Measurements from ENCODE around the gene AMOTL2.

AMOTL2 gene

DNA sequence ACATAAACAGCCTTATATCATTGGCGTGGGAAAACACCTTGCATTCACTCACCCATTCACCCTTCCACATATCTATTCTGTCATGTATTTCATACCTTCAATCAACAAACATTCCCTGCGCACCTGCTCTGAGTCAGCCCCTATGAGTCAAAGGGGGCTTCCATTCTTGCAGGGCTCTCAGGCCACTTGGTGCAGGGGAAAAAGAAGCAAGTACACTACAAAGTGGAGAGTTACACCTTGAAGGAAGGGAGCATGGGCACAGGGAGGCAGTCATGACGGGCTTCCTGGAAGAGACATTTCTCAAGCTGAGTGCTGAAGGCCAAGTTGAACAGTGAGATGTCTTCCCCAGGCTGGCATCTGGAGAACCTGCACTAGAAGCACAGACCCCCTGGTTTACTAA is 4.6 kb upstream of the AMOTL2 start:
- DNase-seq (ENCODE audit: low read depth), result no peak

DNA sequence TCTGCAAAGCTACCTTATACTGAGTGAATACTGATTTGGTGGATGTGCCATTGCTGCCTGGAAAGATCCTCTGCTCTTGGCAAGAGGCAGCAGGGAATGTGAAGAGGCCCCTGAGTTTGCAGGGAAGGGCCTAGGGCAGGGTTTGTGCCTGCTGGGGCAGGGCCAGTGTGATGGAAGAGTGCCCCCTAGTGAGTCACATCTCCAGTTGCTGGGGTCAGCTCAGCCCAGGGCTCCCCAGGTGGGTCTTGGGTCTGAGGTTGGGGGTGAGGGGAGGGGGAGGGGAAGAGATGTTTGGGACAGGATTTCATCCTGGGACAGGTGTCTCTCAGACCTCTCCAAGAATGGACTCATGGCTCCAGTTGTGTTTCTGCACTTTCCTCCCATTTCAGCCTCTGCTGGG is 4.1 kb upstream of the AMOTL2 start:
- no peak for DNase-seq (ENCODE audit: low read depth)

DNA sequence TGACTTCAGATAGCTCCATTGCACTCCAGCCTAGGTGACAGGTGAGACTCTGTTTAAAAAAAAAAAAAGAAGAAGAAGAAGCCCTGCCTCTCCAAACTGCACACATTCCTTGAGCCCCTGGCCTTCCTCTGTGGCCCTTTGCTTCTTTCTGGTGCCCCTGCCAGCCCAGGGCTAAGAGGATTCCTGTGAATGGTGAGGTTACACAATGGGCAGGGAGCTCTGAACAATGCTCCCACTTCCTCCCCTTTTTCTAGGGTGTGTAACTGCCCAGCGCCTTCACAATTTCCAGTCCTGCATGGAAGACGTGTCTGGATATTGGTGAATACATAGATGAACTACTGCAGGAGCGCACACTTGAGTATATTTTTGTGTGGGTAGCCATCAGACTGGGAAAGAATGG is 3.6 kb upstream of the AMOTL2 start:
- DNase-seq (ENCODE audit: low read depth), result no peak

DNA sequence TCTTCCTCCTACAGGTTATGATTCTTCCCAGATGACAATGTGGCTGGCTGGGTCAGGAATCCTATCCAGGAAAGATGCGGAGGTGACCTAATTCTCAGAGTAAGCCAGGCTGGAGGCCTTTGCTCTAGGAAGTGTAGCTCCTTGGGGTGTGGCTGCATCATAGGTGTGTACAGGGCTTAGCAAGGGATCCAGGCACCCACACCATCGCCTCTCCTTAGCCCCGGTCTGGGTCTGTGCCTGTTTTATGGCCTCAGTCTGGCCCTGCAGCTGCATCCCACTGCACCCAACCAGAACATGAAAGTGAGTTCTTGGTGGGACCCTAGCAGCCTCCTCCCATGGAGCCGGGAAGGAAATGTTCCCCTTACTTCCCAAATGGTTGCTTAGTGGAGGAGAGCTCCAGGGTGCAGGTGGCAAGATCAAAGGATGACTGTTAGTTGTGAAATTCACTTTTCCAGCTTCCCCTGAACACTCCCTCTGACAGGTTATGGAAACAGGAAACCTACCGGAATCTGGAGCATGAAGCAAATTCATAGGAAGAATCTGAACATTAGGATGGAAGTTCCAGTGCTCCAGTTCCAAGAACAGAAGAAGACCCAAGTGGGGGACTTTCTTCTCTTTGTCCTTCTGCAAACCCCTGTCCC is 2.7 kb upstream of the AMOTL2 start:
- DNase-seq (ENCODE audit: low read depth), result no peak

DNA sequence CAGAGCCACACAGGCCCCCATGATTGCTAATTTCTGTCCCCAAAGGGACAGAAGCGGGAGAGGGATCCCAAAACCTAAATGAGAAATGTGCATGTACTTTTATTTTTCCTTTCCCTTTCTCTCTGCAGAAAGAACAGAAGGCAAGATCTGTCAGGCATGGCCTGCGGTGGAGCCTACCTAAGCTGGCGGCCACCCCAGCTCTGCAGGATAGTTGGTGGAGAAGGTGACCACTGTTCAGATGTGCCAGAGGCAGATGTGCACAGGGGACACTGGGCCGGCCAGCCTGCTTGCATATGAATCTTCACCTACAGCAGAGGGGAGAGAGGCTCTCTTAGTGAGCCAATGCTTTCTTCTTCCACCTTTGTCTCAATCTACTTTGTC is 2.1 kb upstream of the AMOTL2 start:
- DNase-seq (ENCODE audit: low read depth), result no peak

DNA sequence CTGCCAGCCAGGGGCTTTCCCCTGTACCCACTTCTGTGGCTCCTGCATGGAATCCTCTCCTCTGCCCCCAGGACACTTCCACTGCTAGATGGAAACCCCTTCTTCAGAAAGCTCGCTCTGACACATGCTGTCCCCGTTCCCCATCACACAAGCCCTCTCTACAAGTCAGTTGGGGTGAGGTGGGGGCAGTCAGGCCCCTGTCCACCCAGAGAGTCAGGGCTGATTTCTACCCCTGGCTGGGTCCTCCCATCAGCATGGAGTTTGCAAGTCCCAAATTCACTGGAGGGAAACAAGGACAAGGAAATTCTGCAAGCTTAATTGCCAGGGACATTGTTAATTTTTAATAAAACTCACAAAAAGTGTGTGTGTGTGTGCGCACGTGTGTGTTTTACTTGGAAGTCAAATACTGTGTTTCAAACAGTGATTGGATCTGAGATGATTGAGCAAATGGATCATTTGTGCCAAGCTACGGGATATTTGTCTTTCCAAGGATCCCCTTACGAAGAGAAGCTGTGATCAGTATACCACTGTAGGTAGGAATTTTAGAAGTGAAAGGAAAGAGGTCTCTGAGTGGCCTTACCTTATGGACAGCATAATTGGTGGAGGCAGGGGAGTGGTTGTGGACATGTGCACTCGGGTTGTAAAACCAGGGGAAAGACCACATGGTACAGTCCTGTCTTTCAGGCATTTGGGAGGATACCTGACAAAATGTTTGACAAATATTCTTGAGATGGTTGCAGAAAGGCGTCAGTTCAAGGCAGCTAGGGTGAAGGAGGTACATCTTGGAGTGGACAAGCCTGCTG is 1.5 kb upstream of the AMOTL2 start:
- no peak for DNase-seq (ENCODE audit: low read depth)

DNA sequence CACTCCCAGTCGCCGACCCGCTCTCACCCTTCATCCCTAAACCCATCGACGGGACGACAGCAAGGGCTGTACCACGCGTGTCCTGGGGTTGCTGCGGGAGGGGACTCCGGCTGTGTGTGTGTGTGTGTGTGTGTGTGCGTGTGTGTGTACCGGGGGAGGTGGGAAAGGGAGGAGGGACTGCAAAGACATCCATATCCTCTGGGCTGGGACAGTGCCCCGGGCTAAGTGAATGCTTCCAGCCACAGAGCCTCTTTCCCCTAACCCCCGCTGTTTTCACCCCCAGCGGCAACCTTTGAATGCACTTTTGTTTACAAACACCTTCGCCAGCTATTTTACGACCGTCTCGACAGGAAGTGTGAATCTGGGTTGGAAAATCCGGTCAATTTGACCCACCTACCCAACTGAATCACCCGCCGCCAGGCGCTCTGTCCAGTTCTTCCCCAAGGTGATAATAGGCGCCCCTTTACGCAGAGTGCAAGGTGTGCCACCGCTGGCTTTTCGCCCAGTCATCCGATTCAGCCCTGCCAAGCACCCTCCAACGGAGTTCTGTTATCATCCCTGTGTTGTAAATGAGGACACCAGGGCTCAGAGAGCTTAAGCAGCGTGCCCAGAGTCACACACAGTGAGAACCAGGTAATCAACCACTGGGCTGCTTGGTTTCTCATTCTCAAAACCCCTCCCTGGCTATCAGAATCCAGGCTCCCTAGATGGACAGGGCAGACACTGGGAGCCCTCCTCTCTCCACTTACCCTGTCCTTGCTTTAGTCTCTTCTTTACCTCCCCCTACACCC is 739 bp upstream of the AMOTL2 start:
- no peak for DNase-seq (ENCODE audit: low read depth)

DNA sequence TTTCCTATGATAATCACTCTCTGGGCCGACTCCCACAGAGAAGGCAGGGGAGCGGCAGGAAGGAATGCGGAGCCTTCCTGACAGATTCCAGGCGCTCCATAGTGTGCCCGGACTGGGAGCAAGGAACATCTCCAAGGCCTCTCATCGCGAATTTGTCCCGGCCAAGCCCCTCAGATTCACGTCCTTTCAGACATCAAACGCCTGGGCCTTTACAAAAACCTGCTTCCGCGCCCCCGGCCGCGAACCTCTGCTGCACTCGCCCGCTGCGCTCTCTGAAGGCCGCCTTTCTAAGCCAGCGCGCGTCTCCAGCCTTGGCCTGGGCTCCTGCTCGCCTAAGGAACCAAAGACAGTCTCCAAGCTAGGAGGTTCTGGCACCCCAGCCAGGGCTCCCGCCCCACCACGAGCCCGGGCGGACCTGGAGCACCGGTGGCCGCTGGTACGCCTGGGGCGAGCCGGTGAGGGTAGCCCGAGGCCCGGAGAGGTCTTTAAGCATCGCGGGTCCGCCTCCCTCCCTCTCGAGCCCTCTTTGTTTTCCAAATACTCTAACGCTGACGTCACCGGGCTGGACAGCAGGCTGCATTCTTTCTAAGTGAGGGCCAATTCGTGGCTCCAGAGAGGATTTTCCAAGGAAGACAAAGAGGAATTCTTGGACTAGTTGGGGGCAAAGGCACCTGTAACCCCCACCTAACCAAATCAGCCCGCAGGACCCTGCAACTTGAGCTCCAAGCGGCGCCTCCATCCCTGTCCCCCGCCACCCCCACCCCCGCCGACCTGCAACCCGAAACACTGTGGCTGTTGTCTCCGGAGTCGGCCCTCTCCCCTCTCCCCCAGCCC is 759 bp downstream of the AMOTL2 start:
- no peak for DNase-seq (ENCODE audit: low read depth)

DNA sequence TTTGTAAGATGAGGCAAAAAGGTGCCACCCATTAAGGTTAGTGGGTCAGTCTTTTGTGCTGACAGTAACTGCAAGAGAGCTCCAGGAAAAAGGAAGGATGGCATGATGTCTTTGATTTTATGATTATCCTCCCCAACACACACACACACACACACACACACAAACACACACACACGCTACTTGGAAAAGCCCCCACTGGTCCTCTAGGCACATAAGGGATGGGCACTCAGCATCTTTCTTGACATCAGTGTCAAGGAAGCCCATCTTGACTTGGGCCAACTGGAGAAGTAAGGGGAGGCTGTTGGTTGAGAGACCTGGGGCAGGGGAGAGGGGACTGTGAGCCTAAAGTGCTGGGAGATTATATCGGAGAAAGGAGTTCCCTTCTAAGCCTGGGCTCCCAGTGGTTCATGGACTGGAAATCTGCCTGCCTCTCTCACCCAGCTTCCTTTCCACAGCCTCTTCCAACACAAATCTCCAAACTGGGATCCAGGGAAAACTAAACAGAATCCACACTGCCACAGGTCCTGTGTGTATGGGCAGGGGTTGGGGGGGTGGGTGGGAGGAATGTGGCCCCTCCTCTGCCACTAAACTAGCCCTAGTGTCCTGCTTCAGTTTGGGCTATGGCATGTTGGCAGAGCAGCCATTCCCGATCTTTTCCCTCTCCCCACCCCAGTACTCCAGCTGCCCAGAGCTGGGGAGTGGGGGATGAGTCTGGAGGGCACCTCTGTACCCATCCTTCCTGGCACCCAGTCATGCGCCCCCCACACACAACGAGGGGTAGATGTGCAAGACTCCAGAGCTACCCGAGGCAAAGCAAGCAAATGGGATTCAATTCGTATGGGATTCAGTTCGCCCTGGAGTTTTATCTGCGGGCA is 1.6 kb downstream of the AMOTL2 start:
- no peak for DNase-seq (ENCODE audit: low read depth)

DNA sequence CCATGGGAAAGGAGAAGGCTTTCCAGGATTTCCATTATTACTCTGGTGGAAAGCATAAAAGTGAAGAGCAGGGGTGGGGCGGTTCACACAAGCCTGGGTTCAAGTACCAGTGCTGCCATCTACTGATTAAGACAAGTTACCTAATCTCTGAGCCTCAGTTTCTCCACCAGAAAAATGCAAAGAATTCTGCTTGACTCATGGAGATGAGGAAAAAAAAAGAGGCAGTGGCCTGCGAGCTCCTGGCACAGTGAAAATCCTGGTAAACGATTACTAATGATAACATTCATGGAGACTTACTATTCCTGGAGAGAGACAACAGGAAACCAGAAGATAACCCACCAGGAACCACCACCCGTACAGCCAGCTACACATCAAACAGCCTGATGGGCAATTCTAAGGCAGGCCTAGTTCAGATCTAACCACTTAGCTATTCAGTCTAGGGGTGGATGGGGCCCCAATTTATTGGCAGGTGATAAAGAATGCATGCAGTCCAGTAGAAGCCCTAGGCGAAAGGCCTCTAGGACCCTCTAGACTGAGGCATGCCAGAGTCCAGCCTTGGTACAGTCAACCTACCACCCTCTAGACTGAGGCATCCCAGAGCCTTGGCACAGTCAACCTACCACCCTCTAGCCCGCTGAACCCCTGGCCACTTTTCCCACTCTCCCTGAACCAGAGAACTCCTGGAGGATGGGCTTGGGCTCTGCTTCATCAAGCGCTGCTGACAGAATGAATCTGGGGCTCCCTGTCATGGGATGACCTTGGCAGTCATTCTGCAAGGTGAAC is 2.5 kb downstream of the AMOTL2 start:
- DNase-seq (ENCODE audit: low read depth), result no peak

DNA sequence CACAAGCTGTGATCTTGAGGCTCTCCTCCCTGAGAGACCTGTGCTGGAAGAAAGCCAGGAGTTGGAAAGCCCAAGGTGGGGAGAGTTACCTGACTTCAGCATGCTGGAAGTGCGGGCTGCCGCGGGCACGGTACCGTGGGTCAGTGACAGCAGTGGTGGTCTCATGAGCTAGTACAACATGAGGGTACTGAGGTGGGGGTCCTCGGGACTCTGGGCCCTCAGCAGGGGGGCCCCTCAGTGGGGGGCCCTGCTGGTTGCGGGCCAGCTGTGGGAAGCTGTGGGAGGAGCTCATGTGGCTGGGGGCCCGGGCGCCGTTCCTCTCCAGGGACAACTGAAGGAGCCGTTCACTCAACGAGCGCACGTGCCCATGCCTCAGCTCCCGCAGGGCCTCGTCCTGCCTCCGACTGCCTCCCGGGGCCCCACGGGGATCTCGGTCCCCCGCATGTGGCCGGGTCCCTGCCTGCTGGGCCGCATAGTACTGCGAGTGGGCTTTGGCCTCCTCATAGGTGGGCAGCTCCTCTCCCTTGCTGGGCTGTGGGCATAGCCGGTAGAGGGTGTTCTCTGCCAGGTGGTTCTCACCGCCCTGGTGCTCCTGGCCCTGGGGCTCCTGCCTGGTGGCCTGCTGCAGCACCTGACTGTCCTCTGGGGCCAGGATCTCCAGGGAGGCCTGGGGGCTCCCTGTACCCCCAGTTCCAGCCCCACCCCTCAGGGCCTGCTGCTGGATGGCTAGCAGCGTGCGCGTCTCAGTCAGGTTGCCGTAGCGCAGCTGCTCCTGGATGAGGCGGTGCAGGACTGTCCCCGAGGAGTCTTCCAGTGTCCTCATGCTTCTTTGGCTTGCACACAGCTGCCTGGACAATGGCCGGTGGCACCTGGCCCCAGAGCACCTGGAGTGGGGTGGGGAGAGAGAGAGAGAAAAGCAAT is 3.4 kb downstream of the AMOTL2 start:
- no peak for DNase-seq (ENCODE audit: low read depth)

DNA sequence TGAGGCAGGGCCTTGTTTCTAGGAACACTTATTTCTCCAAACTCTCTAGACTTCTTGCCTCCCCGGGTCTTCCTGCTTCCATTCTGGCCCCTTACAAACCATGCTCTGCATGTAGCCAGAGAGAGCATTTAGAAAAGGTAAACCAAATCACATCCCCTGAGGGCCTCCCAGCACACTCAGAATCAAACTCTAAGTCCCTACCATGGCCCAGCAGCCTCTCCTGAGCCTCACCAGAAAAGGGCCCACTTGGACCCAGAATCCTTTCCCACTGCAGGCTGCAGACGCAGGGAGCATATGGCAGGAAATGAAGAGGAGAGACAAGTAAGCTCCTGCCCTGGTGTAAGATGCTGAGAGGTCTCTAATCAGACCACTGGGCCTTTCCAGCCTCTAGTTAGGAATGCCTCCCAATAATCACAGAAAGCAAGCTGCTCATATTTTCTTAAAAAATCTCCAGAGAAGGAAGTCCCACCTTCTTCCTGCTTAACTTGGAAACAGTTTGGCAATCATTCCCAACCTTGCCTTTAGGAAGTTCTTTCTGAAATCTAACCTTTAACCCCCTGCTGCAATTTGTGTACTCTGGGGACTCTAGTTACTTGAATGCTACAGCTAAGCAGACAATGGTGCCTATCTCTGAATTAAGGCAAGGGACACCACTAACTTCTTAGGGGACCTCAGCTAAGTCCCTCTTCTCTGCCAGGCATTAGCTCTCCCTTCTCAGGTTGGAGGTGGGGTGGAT is 4.2 kb downstream of the AMOTL2 start:
- no peak for DNase-seq (ENCODE audit: low read depth)

DNA sequence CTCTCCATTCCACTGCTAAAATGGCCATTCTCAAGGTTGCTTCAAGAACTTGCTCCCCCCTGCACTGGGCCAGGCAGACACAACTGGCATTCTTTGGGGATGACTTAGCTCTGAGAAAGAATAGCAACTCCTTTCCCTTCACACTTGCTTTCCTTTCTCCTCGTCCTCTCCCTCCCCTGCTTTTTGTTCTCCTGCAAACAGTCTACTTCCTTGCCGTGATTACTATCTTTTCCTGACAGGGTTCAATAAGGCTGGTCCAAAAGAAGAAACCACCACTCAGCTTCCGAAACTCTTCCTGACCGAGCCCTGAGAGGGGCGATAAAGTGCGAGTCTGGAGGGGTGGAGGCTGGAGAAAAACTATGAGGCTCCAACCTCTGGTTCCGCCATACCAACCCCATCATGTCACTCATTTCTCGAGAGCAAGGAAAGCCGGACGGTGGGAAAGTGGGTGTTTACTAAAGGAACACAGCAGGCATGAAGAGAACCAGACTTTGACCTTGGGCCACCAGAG is 5.0 kb downstream of the AMOTL2 start:
- no peak for DNase-seq (ENCODE audit: low read depth)

DNA sequence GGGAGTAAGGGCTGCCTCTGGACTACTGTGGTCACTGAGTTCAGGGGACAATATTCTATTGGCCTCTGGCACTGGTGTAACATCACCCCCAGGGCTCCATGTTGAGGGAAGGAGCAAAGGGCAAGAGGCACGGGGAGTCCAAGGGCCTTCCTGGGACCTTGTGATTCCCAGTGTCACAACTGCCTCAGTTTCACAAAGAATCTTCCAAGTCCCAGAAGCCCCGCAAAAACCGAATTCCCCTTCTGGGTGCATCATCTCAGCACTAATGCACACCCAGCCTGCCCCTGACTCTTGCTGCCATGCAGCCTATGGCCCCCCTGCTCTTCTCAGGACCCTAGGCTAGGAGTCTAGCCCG is 5.5 kb downstream of the AMOTL2 start:
- DNase-seq (ENCODE audit: low read depth), result no peak

DNA sequence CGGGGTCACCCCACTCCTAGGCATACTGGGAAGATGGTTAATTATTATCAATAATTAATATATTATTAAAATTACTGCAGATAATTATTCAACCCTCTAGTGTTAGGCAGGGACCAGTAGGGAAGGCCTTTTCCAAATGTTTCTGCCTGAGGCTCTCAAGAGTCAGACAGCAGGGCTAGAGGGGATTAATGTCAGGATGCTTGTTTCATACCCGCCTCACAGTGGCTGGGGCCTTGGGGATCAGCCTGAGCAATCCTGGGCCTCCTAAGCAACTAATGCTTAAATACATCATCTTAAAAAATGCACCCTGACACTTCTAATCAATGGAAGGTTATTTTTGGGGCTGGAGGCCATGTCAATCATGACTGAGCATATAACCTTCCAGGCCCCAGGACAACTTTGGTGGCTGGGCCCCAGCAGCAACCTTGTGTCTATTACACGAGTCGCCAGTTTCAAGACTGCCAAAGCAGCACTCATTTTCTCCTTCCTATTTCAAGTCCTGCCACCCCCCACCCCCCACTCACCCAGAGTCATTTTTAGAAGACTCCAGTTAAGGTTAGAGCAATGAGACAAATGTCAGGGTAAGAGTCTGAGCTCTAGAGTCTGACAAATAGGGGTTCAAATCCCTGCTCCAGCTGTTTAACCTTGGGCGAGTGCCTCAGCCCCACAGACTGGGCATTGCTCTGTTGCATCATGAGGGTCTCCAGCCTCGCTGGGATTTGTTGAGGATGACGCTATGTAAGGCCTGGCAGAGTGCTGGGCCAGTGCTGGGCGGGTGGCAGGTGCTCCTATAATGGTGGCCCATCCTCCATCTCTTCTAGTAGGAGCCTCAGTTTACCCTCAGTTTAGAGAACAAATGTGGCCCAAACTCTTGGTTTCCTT is 6.1 kb downstream of the AMOTL2 start:
- no peak for DNase-seq (ENCODE audit: low read depth)

DNA sequence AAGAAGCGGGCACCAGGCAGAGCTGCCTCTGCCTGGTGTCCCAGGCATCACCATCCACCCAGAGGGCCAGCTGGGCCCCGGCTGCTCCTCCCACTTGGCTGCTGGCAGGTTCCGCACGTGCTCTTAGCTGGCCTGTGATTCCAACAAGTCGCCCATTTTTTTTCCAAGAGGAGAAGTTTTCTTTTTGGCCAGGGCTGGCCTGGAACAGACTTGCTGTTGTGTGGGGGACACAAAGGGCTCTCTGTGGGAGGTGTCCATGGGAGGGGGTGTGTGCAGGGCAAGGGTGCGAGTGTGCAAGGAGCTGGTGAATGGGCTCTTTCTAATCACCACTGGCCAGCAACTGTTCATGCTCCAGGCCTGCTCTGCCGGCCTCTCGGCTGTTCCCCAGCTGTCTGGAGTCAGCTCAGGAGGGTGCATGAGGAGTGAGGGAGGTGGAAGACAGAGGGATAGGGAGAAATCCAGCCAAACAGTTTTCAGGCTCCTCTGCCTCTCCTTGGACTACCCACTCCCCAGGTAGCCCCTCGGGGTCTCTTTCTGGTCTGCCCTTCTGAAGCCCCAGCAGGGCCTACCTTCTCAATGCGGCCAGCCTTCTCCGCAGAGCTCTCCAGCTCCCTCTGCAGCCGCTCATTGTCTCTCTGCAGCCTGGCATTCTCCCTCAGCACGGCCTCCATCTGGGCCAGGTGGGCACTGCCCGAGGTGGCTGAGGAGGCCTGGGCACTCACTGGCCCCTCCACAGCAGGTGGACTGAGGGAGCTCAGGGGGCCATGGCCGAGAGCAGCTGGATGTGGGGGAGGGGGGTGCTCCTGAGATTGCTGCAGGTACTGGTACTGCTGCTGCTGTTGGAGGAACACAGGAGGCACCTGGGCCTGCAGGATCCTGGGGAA is 7.1 kb downstream of the AMOTL2 start:
- no peak for DNase-seq (ENCODE audit: low read depth)
